Measurements from ENCODE around the gene ITSN1.

The ITSN1 gene

DNA sequence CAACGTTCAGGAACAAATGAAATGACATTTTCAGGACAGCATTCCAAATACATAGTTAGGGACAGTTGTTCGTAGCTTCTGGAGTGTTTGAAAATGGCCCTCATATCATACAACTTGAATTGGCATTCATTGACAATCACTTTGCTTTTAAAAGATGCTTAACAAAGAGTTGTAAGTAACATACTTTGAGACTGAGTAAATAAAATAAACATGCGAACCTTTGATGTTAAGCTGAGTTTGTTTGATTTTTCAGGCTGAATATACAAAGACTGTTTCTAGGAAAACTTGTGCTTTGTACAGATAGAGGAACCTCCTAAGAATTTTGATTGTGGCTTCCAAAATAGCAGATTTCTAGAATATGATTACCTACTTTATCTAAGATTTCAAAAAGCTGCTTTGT is 45.3 kb downstream of the ITSN1 start:
- ATAC-seq: no peak
- TF ChIP-seq, protein P1, sequence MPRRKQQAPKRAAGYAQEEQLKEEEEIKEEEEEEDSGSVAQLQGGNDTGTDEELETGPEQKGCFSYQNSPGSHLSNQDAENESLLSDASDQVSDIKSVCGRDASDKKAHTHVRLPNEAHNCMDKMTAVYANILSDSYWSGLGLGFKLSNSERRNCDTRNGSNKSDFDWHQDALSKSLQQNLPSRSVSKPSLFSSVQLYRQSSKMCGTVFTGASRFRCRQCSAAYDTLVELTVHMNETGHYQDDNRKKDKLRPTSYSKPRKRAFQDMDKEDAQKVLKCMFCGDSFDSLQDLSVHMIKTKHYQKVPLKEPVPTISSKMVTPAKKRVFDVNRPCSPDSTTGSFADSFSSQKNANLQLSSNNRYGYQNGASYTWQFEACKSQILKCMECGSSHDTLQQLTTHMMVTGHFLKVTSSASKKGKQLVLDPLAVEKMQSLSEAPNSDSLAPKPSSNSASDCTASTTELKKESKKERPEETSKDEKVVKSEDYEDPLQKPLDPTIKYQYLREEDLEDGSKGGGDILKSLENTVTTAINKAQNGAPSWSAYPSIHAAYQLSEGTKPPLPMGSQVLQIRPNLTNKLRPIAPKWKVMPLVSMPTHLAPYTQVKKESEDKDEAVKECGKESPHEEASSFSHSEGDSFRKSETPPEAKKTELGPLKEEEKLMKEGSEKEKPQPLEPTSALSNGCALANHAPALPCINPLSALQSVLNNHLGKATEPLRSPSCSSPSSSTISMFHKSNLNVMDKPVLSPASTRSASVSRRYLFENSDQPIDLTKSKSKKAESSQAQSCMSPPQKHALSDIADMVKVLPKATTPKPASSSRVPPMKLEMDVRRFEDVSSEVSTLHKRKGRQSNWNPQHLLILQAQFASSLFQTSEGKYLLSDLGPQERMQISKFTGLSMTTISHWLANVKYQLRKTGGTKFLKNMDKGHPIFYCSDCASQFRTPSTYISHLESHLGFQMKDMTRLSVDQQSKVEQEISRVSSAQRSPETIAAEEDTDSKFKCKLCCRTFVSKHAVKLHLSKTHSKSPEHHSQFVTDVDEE (CRISPR knock-in tag; IDR thresholded peaks at IDR 0.05): no peak
- TF ChIP-seq BACH2 (CRISPR knock-in tag; IDR thresholded peaks at IDR 0.05; ENCODE audit: borderline replicate concordance): no peak

DNA sequence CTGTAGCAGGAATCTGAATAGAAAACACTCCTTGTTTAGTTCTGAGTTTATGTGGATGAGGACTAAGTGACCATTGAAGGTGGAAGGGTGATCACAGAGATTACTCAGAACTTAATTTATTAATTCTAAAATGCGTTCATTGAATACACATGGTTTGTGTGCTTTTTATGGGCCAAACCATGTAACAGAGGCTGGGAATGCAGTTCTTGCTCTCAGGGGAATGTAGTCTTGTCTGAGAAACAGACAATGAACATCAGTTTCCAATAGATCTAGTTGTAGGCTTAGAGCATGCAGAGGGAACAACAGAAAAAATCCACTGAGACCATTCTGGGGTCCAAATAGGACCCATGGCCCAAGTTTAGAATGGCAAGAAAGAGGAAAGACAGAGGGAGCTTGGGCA is 46.1 kb downstream of the ITSN1 start:
- TF ChIP-seq ZC3H10 (CRISPR knock-in tag; IDR thresholded peaks at IDR 0.05) (no peak), ZNF565 (CRISPR knock-in tag; conservative IDR thresholded peaks at IDR 0.05; ENCODE audit: low read depth) (no peak), ZFP30 (CRISPR knock-in tag; IDR thresholded peaks at IDR 0.05) (no peak), PPARA (CRISPR knock-in tag; IDR thresholded peaks at IDR 0.05; ENCODE audit: borderline replicate concordance) (no peak), ZNF8 (CRISPR knock-in tag; IDR thresholded peaks at IDR 0.05) (no peak), ARNTL (CRISPR knock-in tag; IDR thresholded peaks at IDR 0.05; ENCODE audit: borderline replicate concordance, low read depth) (no peak), ZFP3 (CRISPR knock-in tag; IDR thresholded peaks at IDR 0.05) (no peak), OSR1 (CRISPR knock-in tag; IDR thresholded peaks at IDR 0.05) (no peak), TCF4 (CRISPR knock-in tag; IDR thresholded peaks at IDR 0.05; ENCODE audit: borderline replicate concordance) (no peak)
- TF ChIP-seq, protein P2, sequence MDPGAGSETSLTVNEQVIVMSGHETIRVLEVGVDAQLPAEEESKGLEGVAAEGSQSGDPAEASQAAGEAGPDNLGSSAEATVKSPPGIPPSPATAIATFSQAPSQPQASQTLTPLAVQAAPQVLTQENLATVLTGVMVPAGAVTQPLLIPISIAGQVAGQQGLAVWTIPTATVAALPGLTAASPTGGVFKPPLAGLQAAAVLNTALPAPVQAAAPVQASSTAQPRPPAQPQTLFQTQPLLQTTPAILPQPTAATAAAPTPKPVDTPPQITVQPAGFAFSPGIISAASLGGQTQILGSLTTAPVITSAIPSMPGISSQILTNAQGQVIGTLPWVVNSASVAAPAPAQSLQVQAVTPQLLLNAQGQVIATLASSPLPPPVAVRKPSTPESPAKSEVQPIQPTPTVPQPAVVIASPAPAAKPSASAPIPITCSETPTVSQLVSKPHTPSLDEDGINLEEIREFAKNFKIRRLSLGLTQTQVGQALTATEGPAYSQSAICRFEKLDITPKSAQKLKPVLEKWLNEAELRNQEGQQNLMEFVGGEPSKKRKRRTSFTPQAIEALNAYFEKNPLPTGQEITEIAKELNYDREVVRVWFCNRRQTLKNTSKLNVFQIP (CRISPR knock-in tag; IDR thresholded peaks at IDR 0.05; ENCODE audit: borderline replicate concordance, low read depth): no peak
- no peak for ATAC-seq

DNA sequence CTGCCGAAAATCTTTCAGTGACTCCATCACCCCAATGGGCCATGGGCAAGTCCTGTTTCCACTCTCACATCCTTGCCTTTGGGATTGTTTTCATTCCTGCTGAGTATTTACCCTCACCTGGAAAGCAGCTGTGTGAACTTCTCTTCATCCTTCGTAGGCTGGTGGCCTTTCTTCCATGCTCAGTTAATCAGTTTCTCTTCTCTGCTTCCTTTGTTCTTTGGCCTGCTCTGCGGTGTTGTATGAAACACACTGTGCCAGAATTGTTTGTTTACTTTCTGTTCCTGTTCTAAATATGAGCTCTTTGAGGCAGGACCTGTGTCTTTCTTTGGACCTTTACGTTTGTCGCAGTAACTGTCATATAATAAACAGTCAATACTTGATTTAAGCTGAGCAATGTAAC is 48.6 kb downstream of the ITSN1 start:
- no peak for ATAC-seq
- no peak for TF ChIP-seq TCF4 (CRISPR knock-in tag; IDR thresholded peaks at IDR 0.05; ENCODE audit: borderline replicate concordance)
- peak; percentile 50; the same call in 1 of the 2 replicates for TF ChIP-seq ZFP3 (CRISPR knock-in tag; IDR thresholded peaks at IDR 0.05)
- TF ChIP-seq, protein P3, sequence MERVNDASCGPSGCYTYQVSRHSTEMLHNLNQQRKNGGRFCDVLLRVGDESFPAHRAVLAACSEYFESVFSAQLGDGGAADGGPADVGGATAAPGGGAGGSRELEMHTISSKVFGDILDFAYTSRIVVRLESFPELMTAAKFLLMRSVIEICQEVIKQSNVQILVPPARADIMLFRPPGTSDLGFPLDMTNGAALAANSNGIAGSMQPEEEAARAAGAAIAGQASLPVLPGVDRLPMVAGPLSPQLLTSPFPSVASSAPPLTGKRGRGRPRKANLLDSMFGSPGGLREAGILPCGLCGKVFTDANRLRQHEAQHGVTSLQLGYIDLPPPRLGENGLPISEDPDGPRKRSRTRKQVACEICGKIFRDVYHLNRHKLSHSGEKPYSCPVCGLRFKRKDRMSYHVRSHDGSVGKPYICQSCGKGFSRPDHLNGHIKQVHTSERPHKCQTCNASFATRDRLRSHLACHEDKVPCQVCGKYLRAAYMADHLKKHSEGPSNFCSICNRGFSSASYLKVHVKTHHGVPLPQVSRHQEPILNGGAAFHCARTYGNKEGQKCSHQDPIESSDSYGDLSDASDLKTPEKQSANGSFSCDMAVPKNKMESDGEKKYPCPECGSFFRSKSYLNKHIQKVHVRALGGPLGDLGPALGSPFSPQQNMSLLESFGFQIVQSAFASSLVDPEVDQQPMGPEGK (CRISPR knock-in tag; IDR thresholded peaks at IDR 0.05; ENCODE audit: borderline replicate concordance): no peak
- no peak for TF ChIP-seq ISL1 (CRISPR knock-in tag; IDR thresholded peaks at IDR 0.05)

DNA sequence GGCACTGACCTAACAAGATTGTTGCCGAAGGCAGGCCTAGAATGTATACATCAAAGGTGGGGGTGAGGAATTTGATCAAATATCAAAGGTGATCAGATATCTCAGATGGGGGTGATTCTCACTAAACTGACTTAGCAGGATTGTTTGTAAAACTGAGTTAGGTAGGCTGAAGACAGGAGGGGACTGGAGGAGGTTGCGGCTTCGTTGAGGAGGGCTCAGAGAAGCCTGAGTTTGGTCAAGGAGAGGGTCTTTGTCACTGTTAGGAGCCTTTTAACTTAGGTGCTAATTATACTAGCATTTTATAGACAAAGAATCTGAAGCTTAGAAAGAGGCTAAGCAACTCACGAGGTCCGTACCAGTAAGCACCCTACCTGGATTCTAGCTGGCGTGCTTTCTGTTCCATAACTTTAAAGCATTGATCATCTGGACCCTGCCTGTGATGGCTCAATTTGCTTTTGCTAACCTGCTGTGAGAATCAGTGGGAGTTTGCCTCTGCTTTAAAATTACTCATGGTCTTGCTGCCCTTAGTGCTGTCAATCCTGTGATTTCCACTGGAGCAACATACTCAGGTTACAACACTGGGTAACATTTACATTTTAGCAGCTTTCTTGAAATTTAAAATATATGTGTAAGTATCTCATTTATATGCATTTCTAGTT is 49.8 kb downstream of the ITSN1 start:
- no peak for TF ChIP-seq ZFP3 (CRISPR knock-in tag; IDR thresholded peaks at IDR 0.05)
- TF ChIP-seq TCF4 (CRISPR knock-in tag; IDR thresholded peaks at IDR 0.05; ENCODE audit: borderline replicate concordance): no peak
- peak; percentile 44; the same call in 1 of the 3 replicates for ATAC-seq

DNA sequence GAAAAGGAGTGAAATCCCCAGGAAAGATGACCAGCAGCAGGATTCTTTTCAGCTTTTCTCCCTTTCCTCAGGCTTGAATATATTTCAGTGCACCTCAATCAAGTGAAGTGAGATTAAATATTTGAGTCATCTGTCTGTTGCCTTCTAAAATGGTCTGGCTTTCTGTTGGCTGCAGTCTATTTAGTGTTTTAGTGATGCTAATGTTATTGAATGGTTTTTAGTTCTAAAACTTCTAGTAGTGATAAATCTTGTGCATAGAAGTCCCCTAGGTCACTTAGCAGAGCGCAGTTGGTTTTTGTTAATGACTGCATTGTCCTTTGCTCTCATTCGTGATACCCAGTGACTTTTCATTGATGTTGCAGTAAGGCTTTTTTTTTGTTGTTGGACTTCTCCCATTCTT is 53.5 kb downstream of the ITSN1 start:
- ATAC-seq: no peak
- TF ChIP-seq ARNTL (CRISPR knock-in tag; IDR thresholded peaks at IDR 0.05; ENCODE audit: borderline replicate concordance, low read depth) (no peak), CSDC2 (CRISPR knock-in tag; IDR thresholded peaks at IDR 0.05) (no peak), GLIS3 (CRISPR knock-in tag; IDR thresholded peaks at IDR 0.05) (no peak), TCF4 (CRISPR knock-in tag; IDR thresholded peaks at IDR 0.05; ENCODE audit: borderline replicate concordance) (no peak), ZNF70 (CRISPR knock-in tag; IDR thresholded peaks at IDR 0.05) (no peak), ZFP3 (CRISPR knock-in tag; IDR thresholded peaks at IDR 0.05) (no peak), RARB (CRISPR knock-in tag; IDR thresholded peaks at IDR 0.05) (no peak), SNAI2 (CRISPR knock-in tag; IDR thresholded peaks at IDR 0.05) (no peak), OSR1 (CRISPR knock-in tag; IDR thresholded peaks at IDR 0.05) (no peak), ESRRG (CRISPR knock-in tag; IDR thresholded peaks at IDR 0.05) (no peak), ZFP30 (CRISPR knock-in tag; IDR thresholded peaks at IDR 0.05) (no peak)
- TF ChIP-seq, protein P4, sequence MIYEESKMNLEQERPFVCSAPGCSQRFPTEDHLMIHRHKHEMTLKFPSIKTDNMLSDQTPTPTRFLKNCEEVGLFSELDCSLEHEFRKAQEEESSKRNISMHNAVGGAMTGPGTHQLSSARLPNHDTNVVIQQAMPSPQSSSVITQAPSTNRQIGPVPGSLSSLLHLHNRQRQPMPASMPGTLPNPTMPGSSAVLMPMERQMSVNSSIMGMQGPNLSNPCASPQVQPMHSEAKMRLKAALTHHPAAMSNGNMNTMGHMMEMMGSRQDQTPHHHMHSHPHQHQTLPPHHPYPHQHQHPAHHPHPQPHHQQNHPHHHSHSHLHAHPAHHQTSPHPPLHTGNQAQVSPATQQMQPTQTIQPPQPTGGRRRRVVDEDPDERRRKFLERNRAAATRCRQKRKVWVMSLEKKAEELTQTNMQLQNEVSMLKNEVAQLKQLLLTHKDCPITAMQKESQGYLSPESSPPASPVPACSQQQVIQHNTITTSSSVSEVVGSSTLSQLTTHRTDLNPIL (CRISPR knock-in tag; IDR thresholded peaks at IDR 0.05; ENCODE audit: low read depth): no peak
- TF ChIP-seq, protein P1 (CRISPR knock-in tag; IDR thresholded peaks at IDR 0.05): no peak
- TF ChIP-seq, protein P2 (CRISPR knock-in tag; IDR thresholded peaks at IDR 0.05; ENCODE audit: borderline replicate concordance, low read depth): no peak
